HCT116 (cell line): ENCODE data around the gene RAP1GAP2. TPM values are rescaled to one million over a fixed set of nuclear protein-coding genes. Genes with fewer than 3 reads are reported as not detected.

ENCODE experiments used
- ATAC-seq: fragments of 200-7000 bp; cut with Tn5 transposase; 2 replicates; pipeline ENCODE4 v1.9.1; 2020; ENCODE audit warnings: mild to moderate bottlenecking, moderate library complexity
- BruUV-seq: library from RNA; stranded (reverse); fragments of 400-500 nt; replicated peaks from 2 replicates; lab custom pipeline; 2021; lab: Mats Ljungman, UMichigan
- CTCF ChIA-PET: fragments of 300-600 bp; sonication (Branson Sonifier 250); formaldehyde crosslinking; loops from one replicate; lab custom pipeline; 2021; ENCODE audit warnings: antibody characterized with exemption; lab: Charles Lee
- POLR2A ChIA-PET: fragments of 300-600, 350-600 bp; sonication (Branson Sonifier 250); formaldehyde crosslinking; loops from one replicate; lab custom pipeline; 2021; ENCODE audit warnings: antibody characterized with exemption; lab: Charles Lee
- RAD21 ChIA-PET, 2 experiments: fragments of 300-600 bp; sonication (Branson Sonifier 250); formaldehyde crosslinking; loops; one replicate each; lab custom pipeline; 2023; ENCODE audit warnings: low total read pairs in 2 of 2; ENCODE audit not compliant: uncharacterized antibody in 2 of 2, unreplicated experiment in 2 of 2, low non-redundant PET in 1 of 2; lab: Charles Lee
- DNase-seq: peaks from one replicate; pipeline ENCODE4 v3.0.0-alpha.2; 2010; ENCODE audit warnings: low read depth, low spot score
- H2AFZ ChIP-seq: fragments of 200-600 bp; shearing (Covaris generic), sonication (generic); 2 replicates; pipeline ENCODE4 v1.6.1; 2017; ENCODE audit warnings: low read depth, mixed run types, mixed read lengths, antibody characterized with exemption, low read length; ENCODE audit not compliant: poor library complexity, severe bottlenecking
- H3K27ac ChIP-seq: 2 replicates; pipeline ENCODE4 v1.5.1; 2012; ENCODE audit warnings: low read depth, low read length
- H3K27me3 ChIP-seq: fragments of 200-600 bp; sonication (generic); 2 replicates; pipeline ENCODE4 v1.6.1; 2016; ENCODE audit warnings: mixed run types, low read length, mixed read lengths; ENCODE audit not compliant: insufficient read depth
- H3K36me3 ChIP-seq, 2 experiments: fragments of 200-500 bp in 1 of 2; fragments of 200-600 bp in 1 of 2; sonication (Bioruptor generic) in 1 of 2; sonication (generic) in 1 of 2; 2 replicates each; pipeline versions ENCODE4 v1.5.1 to v1.6.1; 2014 to 2016; ENCODE audit warnings: low read length in 2 of 2, inconsistent platforms in 1 of 2, mixed read lengths in 1 of 2, mixed run types in 1 of 2; ENCODE audit not compliant: insufficient read depth in 2 of 2, control insufficient read depth in 1 of 2
- H3K4me1 ChIP-seq, 2 experiments: fragments of 200-600 bp in 1 of 2; sonication (generic) in 1 of 2; 2 replicates each; pipeline versions ENCODE4 v1.5.1 to v1.6.1; 2012 to 2017; ENCODE audit warnings: low read length in 2 of 2, inconsistent platforms in 1 of 2, mild to moderate bottlenecking in 1 of 2, mixed read lengths in 1 of 2, mixed run types in 1 of 2, moderate library complexity in 1 of 2; ENCODE audit not compliant: insufficient read depth in 2 of 2, control insufficient read depth in 1 of 2
- H3K4me2 ChIP-seq: fragments of 200-600 bp; sonication (generic); 2 replicates; pipeline ENCODE4 v1.6.1; 2017; ENCODE audit warnings: mixed run types, low read length, mixed read lengths
- H3K4me3 ChIP-seq, 2 experiments: fragments of 200-600 bp in 1 of 2; sonication (generic) in 1 of 2; replicated peaks in 1 of 2; 2 replicates each; pipeline ENCODE4 v1.5.1; 2011 to 2016; ENCODE audit warnings: low read length in 2 of 2, control low read depth in 1 of 2, low read depth in 1 of 2, mild to moderate bottlenecking in 1 of 2, mixed read lengths in 1 of 2, mixed run types in 1 of 2
- H3K79me2 ChIP-seq: fragments of 200-600 bp; sonication (generic); 2 replicates; pipeline ENCODE4 v1.6.1; 2017; ENCODE audit warnings: mild to moderate bottlenecking, mixed run types, low read length, moderate library complexity, mixed read lengths; ENCODE audit not compliant: insufficient read depth
- H3K9ac ChIP-seq: fragments of 200-600 bp; sonication (generic); 2 replicates; pipeline ENCODE4 v1.6.1; 2016; ENCODE audit warnings: low read length, mixed read lengths
- H3K9me2 ChIP-seq: fragments of 200-600 bp; sonication (generic), shearing (Covaris generic); 2 replicates; pipeline ENCODE4 v1.6.1; 2017; ENCODE audit warnings: mixed run types, mild to moderate bottlenecking, moderate library complexity; ENCODE audit not compliant: insufficient read depth
- H3K9me3 ChIP-seq, 2 experiments: fragments of 200-500 bp in 1 of 2; fragments of 200-600 bp in 1 of 2; sonication (Bioruptor generic) in 1 of 2; sonication (generic) in 1 of 2; 2 replicates each; pipeline ENCODE4 v1.6.1; 2014 to 2017; ENCODE audit warnings: low read length in 2 of 2, mixed read lengths in 2 of 2, inconsistent platforms in 1 of 2, low read depth in 1 of 2, mild to moderate bottlenecking in 1 of 2, mixed run types in 1 of 2, moderate library complexity in 1 of 2; ENCODE audit not compliant: control insufficient read depth in 1 of 2, insufficient read depth in 1 of 2
- H4K20me1 ChIP-seq: fragments of 200-600 bp; sonication (generic), shearing (Covaris generic); 2 replicates; pipeline ENCODE4 v1.6.1; 2017; ENCODE audit warnings: mixed run types, mild to moderate bottlenecking, moderate library complexity; ENCODE audit not compliant: insufficient read depth
- CBX3 ChIP-seq: IDR thresholded peaks from 2 replicates; pipeline ENCODE4 v1.6.1; 2012; ENCODE audit warnings: low read depth
- EZH2 ChIP-seq: fragments of 200-600 bp; sonication (generic); IDR thresholded peaks from 2 replicates; pipeline ENCODE4 v1.6.1; 2017; ENCODE audit warnings: antibody characterized with exemption, mixed run types
- FOSL1 ChIP-seq: IDR thresholded peaks from 2 replicates; pipeline ENCODE4 v1.6.1; 2012; ENCODE audit warnings: low read depth
- JUND ChIP-seq: IDR thresholded peaks from 2 replicates; pipeline ENCODE4 v1.6.1; 2012
- RAD21 ChIP-seq: IDR thresholded peaks from 2 replicates; pipeline ENCODE4 v1.6.1; 2012; ENCODE audit warnings: low read depth, mild to moderate bottlenecking
- SP1 ChIP-seq: IDR thresholded peaks from 2 replicates; pipeline ENCODE4 v1.6.1; 2012; ENCODE audit warnings: low read depth
- YY1 ChIP-seq: IDR thresholded peaks from 2 replicates; pipeline ENCODE4 v1.6.1; 2011; ENCODE audit warnings: low read length, low read depth, moderate library complexity, mild to moderate bottlenecking; ENCODE audit not compliant: insufficient replicate concordance; ENCODE audit errors: extremely low read depth
- ZBTB33 ChIP-seq: IDR thresholded peaks from 2 replicates; pipeline ENCODE4 v1.6.1; 2011; ENCODE audit warnings: mild to moderate bottlenecking, low read length, moderate library complexity; ENCODE audit not compliant: insufficient replicate concordance; ENCODE audit errors: extremely low read depth
- intact Hi-C: fragments of 100-400 bp; cut with micrococcal nuclease; formaldehyde crosslinking; loops from 2 replicates; pipeline ENCODE4 v1.10.0; 2022
- total RNA-seq: library from RNA; stranded (reverse); gene quantifications from one replicate; pipeline ENCODE4 v1.2.1, GENCODE V29; 2021; ENCODE audit not compliant: unreplicated experiment

RAP1GAP2 gene
- total RNA-seq, 1 experiment from 2014 or later: 54.6 TPM

GRCh38 chr17:2965621-2966595 lies 169.7 kb downstream of the RAP1GAP2 start:
- CTCF ChIA-PET: interaction anchor here (1.2 kb wide), 1 partner anchor 36 kb away, joined by 3 read pairs; no protein-coding TSS in a partner anchor
- Histone ChIP-seq H3K4me2 (peak overlapping the region; percentile 76), H3K9me3 (no peaks in the 10 kb centered on the region), H2AFZ (no peak overlapping the region), H3K27ac (peak overlapping the region; percentile 52), H3K27me3 (no peaks in the 10 kb centered on the region), H3K9me2 (no peaks in the 10 kb centered on the region), H3K4me1 (peaks cover 20 to 29% of the 10 kb centered on the region in 2 experiments), H3K9ac (peak overlapping the region; percentile 44), H3K36me3 (no peaks in the 10 kb centered on the region), H3K79me2 (no peaks in the 10 kb centered on the region)
- intact Hi-C loops: no loop called here
- RAD21 ChIA-PET: no interaction called here
- peak; percentile 38 for DNase-seq
- BruUV-seq: no TSS peak
- TF ChIP-seq CBX3: 0 out of 2 replicates have a peak, but pooled peaks have one; percentile 50
- TF ChIP-seq EZH2: no peak
- peak; percentile 57 for TF ChIP-seq SP1
- TF ChIP-seq YY1: no peak
- TF ChIP-seq FOSL1: peak; percentile 72
- peak; percentile 27 for TF ChIP-seq ZBTB33
- peak; percentile 75 for TF ChIP-seq JUND
- no peak; the same call in 1 of the 2 replicates for TF ChIP-seq RAD21
- TF ChIP-seq, all 23 proteins: peak for 5
- POLR2A ChIA-PET: interaction anchor here (1.2 kb wide), 1 partner anchor 10 kb away, joined by 3 read pairs; no protein-coding TSS in a partner anchor
- ATAC-seq: peak; percentile 90
- peak overlapping the region; percentile 6 to 39 for H3K4me3 ChIP-seq
- H4K20me1 ChIP-seq: no peaks in the 10 kb centered on the region
